IMR-90 (cell line): ENCODE measurements around the gene TMEM176A. TPM values are rescaled to one million over a fixed set of nuclear protein-coding genes. Genes with fewer than 3 reads are reported as not detected.

Source experiments
- ATAC-seq: fragments of 200-7000 bp; cut with Tn5 transposase; 2 replicates; pipeline ENCODE4 v1.9.1; 2020; ENCODE audit warnings: low read depth, mild to moderate bottlenecking, moderate library complexity
- BruUV-seq: library from RNA; stranded (reverse); fragments of 400-500 nt; replicated peaks from 2 replicates; lab custom pipeline; 2021; lab: Mats Ljungman, UMichigan
- CTCF ChIA-PET: fragments of 300-600 bp; formaldehyde crosslinking; extraction: SDS; loops from one replicate; lab custom pipeline; 2021; ENCODE audit warnings: antibody characterized with exemption; lab: Yijun Ruan, JAX
- POLR2A ChIA-PET: fragments of 300-600 bp; sonication (Branson Sonifier 250); formaldehyde crosslinking; loops from one replicate; lab custom pipeline; 2022; ENCODE audit warnings: antibody characterized with exemption; ENCODE audit not compliant: unreplicated experiment; lab: Charles Lee
- DNase-seq: peaks from one replicate; pipeline ENCODE4 v3.0.0; 2013
- H2AFZ ChIP-seq: replicated peaks from 2 replicates; pipeline ENCODE3; 2013; ENCODE audit warnings: low read length, mild to moderate bottlenecking; ENCODE audit not compliant: poor library complexity
- H2AK5ac ChIP-seq: 2 replicates; pipeline ENCODE4 v1.6.1; 2013; ENCODE audit warnings: low read depth, low read length, inconsistent platforms
- H2AK9ac ChIP-seq: replicated peaks from 2 replicates; pipeline ENCODE3; 2013; ENCODE audit warnings: mild to moderate bottlenecking, low read depth, low read length, moderate library complexity; ENCODE audit not compliant: poor library complexity
- H2BK120ac ChIP-seq: 2 replicates; pipeline ENCODE4 v1.6.1; 2013; ENCODE audit warnings: low read depth, low read length, inconsistent platforms
- H2BK15ac ChIP-seq: 3 replicates; pipeline ENCODE4 v1.6.1; 2013; ENCODE audit warnings: low read depth, low read length, inconsistent platforms
- H2BK20ac ChIP-seq: 2 replicates; pipeline ENCODE4 v1.6.1; 2013; ENCODE audit warnings: low read depth, mild to moderate bottlenecking, inconsistent platforms, low read length, moderate library complexity
- H2BK5ac ChIP-seq: 2 replicates; pipeline ENCODE4 v1.6.1; 2013; ENCODE audit warnings: mild to moderate bottlenecking, low read depth, low read length, inconsistent platforms; ENCODE audit not compliant: poor library complexity, severe bottlenecking
- H3K14ac ChIP-seq: replicated peaks from 2 replicates; pipeline ENCODE4 v1.6.1; 2013; ENCODE audit warnings: low read depth, low read length, inconsistent platforms
- H3K18ac ChIP-seq: 2 replicates; pipeline ENCODE4 v1.6.1; 2013; ENCODE audit warnings: low read depth, low read length, control low read depth
- H3K23ac ChIP-seq: 2 replicates; pipeline ENCODE4 v1.6.1; 2013; ENCODE audit warnings: low read depth, low read length, inconsistent platforms
- H3K27ac ChIP-seq: 2 replicates; pipeline ENCODE4 v1.5.1; 2013; ENCODE audit warnings: mild to moderate bottlenecking, control low read depth, low read length; ENCODE audit not compliant: insufficient read depth
- H3K27me3 ChIP-seq: 2 replicates; pipeline ENCODE4 v1.6.1; 2013; ENCODE audit warnings: low read length; ENCODE audit not compliant: control insufficient read depth, insufficient read depth
- H3K36me3 ChIP-seq: 2 replicates; pipeline ENCODE4 v1.6.1; 2013; ENCODE audit warnings: low read length, mixed read lengths; ENCODE audit not compliant: control insufficient read depth, insufficient read depth
- H3K4ac ChIP-seq: 2 replicates; pipeline ENCODE4 v1.6.1; 2013; ENCODE audit warnings: low read depth, low read length, inconsistent platforms
- H3K4me1 ChIP-seq: 2 replicates; pipeline ENCODE4 v1.6.1; 2013; ENCODE audit warnings: low read length, mixed read lengths; ENCODE audit not compliant: control insufficient read depth, insufficient read depth
- H3K4me2 ChIP-seq: 2 replicates; pipeline ENCODE4 v1.6.1; 2013; ENCODE audit warnings: low read depth, mild to moderate bottlenecking, control low read depth, low read length, moderate library complexity
- H3K4me3 ChIP-seq: 2 replicates; pipeline ENCODE4 v1.5.1; 2013; ENCODE audit warnings: low read depth, mild to moderate bottlenecking, control low read depth, low read length, moderate library complexity; ENCODE audit not compliant: insufficient read depth
- H3K56ac ChIP-seq: 2 replicates; pipeline ENCODE4 v1.6.1; 2013; ENCODE audit warnings: low read length, inconsistent platforms; ENCODE audit not compliant: insufficient read depth; ENCODE audit errors: extremely low read depth
- H3K79me1 ChIP-seq, 2 experiments: 2 replicates each; pipeline ENCODE4 v1.6.1; 2013; ENCODE audit warnings: low read length in 2 of 2, inconsistent platforms in 1 of 2, low read depth in 1 of 2
- H3K9ac ChIP-seq: 2 replicates; pipeline ENCODE4 v1.6.1; 2013; ENCODE audit warnings: low read depth, low read length, control low read depth
- H3K9me1 ChIP-seq: 2 replicates; pipeline ENCODE4 v1.6.1; 2013; ENCODE audit warnings: low read length, inconsistent platforms; ENCODE audit not compliant: insufficient read depth
- H3K9me3 ChIP-seq: 2 replicates; pipeline ENCODE4 v1.6.1; 2013; ENCODE audit warnings: low read length; ENCODE audit not compliant: control insufficient read depth, insufficient read depth
- H4K20me1 ChIP-seq: 2 replicates; pipeline ENCODE4 v1.6.1; 2013; ENCODE audit warnings: low read length, inconsistent platforms; ENCODE audit not compliant: insufficient read depth
- H4K5ac ChIP-seq: 2 replicates; pipeline ENCODE4 v1.6.1; 2013; ENCODE audit warnings: mild to moderate bottlenecking, low read depth, low read length, control low read depth
- H4K8ac ChIP-seq, 2 experiments: 2 replicates each; pipeline ENCODE4 v1.6.1; 2013; ENCODE audit warnings: low read depth in 2 of 2, low read length in 2 of 2, control low read depth in 1 of 2, inconsistent platforms in 1 of 2
- H4K91ac ChIP-seq: 2 replicates; pipeline ENCODE4 v1.6.1; 2013; ENCODE audit warnings: low read depth, low read length, inconsistent platforms; ENCODE audit not compliant: insufficient read depth
- MAFK ChIP-seq: IDR thresholded peaks from 2 replicates; pipeline ENCODE4 v1.6.1; 2012; ENCODE audit warnings: low read depth, low read length, improper control_type of control experiment
- MXI1 ChIP-seq: IDR thresholded peaks from 2 replicates; pipeline ENCODE4 v1.6.1; 2012; ENCODE audit warnings: low read depth, mild to moderate bottlenecking, low read length, moderate library complexity, borderline replicate concordance
- NFE2L2 ChIP-seq: fragments of 150-350 bp; IDR thresholded peaks from 2 replicates; pipeline ENCODE4 v1.6.1; 2016; ENCODE audit warnings: low read depth, mild to moderate bottlenecking, low read length
- SMC3 ChIP-seq: fragments of 150-350 bp; IDR thresholded peaks from 2 replicates; pipeline ENCODE4 v1.6.1; 2016; ENCODE audit warnings: low read depth, mild to moderate bottlenecking, antibody characterized with exemption, low read length, moderate library complexity
- WGBS, 2 experiments: methylation state at CpG; one replicate each; pipeline versions ENCODE4 v1.1.5 to v1.1.7; 2013; ENCODE audit warnings: missing lambda C conversion rate in 2 of 2; ENCODE audit not compliant: insufficient read length in 1 of 2; ENCODE audit errors: extremely low coverage in 2 of 2; 5-methylcytosine and 5-hydroxymethylcytosine counted together
- dilution Hi-C: fragments of 300-500 bp; cut with HindIII; formaldehyde crosslinking; loops from one replicate; pipeline ENCODE4 v1.14.3; 2018; ENCODE audit warnings: low sequenced_read_pairs; ENCODE audit not compliant: unreplicated experiment
- in situ Hi-C: fragments of 300-500 bp; cut with MboI; formaldehyde crosslinking; loops from 3 replicates; pipeline ENCODE4 v1.14.3; 2019; ENCODE audit warnings: low sequenced_read_pairs, inconsistent platforms, mixed read lengths
- intact Hi-C: fragments of 100-400 bp; cut with micrococcal nuclease; formaldehyde crosslinking; loops from 2 replicates; pipeline ENCODE4 v1.10.0; 2022
- polyA plus RNA-seq, 3 experiments: library from polyadenylated mRNA; depleted of rRNA; stranded (reverse); fragments of >200 nt; gene quantifications; 2 replicates each; pipeline ENCODE4 v1.2.3, GENCODE V29; 2012; ENCODE audit warnings: low replicate concordance in 1 of 3
- total RNA-seq: library from RNA; depleted of rRNA; stranded (reverse); fragments of >200 nt; gene quantifications from 2 replicates; pipeline ENCODE4 v1.2.3, GENCODE V29; 2012

Gene TMEM176A
- total and polyA plus RNA-seq, 2 of the 4 experiments (the other 2 are of a cell fraction) = not detected

DNA sequence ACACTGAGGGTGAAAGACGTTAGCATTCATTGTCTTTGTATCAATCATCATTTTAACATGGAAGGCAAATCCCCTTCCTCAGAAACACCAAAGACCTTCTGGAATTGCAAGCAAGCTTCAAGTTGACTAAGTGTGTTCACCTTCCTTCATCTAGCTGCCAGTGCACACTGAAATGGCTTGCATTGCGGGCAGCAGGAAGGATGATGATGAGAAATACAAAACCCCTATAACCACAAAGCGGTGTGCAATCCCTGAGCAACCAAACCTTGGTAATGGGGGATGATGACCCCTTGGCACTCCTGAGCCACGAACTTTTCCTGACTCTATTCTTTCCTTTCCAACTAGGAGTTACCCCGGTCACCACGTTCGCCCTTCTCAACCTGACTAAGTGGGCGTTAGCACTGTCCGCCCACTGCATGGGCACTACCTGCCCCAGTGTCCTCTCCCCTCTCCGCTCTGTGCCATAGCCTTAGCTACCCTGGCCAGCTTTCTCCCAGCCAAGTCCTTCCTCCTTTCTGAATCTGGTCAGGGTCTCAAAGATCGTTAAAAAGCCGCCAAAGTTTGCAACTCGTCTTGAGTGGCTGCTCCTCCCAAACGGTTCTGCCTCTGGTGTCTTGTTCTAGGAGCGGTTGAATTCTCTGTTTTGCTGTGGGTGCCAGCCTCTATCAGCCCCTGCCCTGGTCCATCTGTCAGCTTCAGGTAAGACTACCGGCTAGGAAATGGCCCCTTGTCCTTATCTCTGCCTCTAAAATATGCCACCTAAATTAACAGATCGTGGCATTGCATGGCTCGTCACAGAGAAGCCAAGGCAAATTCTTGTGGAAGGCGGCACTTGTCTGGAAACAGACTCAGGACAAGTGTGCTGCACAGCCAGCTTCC, 51.2 kb downstream of the TMEM176A start:
- Histone ChIP-seq H3K4ac (no peak overlapping the region), H3K79me1 (no peaks in the 10 kb centered on the region), H4K8ac (no peak overlapping the region), H2AK9ac (no peak overlapping the region), H2BK5ac (no peak overlapping the region), H3K18ac (no peak overlapping the region), H3K14ac (no peak overlapping the region), H2BK20ac (no peak overlapping the region), H3K4me2 (no peak overlapping the region), H4K91ac (no peak overlapping the region), H4K5ac (no peak overlapping the region), H2BK15ac (no peak overlapping the region), H3K9me3 (no peaks in the 10 kb centered on the region; the same call in 1 of the 2 replicates), H2AFZ (no peak overlapping the region), H3K9ac (no peak overlapping the region), H3K27me3 (peaks cover 9% of the 10 kb centered on the region; the same call in 1 of the 2 replicates), H3K23ac (no peak overlapping the region), H3K9me1 (no peaks in the 10 kb centered on the region), H4K20me1 (no peaks in the 10 kb centered on the region), H3K56ac (no peak overlapping the region), H2AK5ac (no peak overlapping the region), H3K4me1 (no peaks in the 10 kb centered on the region), H3K27ac (no peak overlapping the region), H3K36me3 (no peaks in the 10 kb centered on the region), H3K4me3 (no peak overlapping the region), H2BK120ac (no peak overlapping the region)
- DNase-seq (no peak), ATAC-seq (no peak)
- intact Hi-C loops (no loop called here), dilution Hi-C loops (no loop called here), in situ Hi-C loops (no loop called here)
- POLR2A ChIA-PET = no interaction called here
- TF ChIP-seq MAFK (no peak), MXI1 (no peak), NFE2L2 (no peak), SMC3 (no peak)
- no TSS peak for BruUV-seq
- WGBS, 2 experiments = 68% methylated on average over 11 of the region's 19 CpGs; no CpG with 5 or more reads in 1 of the 2 experiments
- CTCF ChIA-PET = no interaction called here
